ENCODE data around the gene ZNF823. TPM values are rescaled to one million over a fixed set of nuclear protein-coding genes. Genes with fewer than 3 reads are reported as not detected.

The ZNF823 gene
- total and polyA plus RNA-seq, 2 donors (not counting 3 experiments of a cell fraction or from before 2014, with no cell fraction given): 1.4 to 4.4 TPM

- Histone ChIP-seq H3K4me3 (replicated peaks in 1 of 3; ENCODE audit: insufficient read depth in 1 of 3, low read depth in 1 of 3, low read length in 3 of 3) (no peak overlapping the region), H4K20me1 (replicated peaks; ENCODE audit: control insufficient read depth, extremely low read depth, insufficient read depth, low read length) (no peaks in the 10 kb centered on the region), H3K4me2 (ENCODE audit: insufficient read depth, low read length) (no peak overlapping the region), H3K79me2 (ENCODE audit: control insufficient read depth, insufficient read depth, low read length) (no peaks in the 10 kb centered on the region), H3K36me3 (ENCODE audit: control insufficient read depth in 2 of 2, extremely low read depth in 1 of 2, insufficient read depth in 2 of 2, low read length in 2 of 2) (peaks cover 8 to 11% of the 10 kb centered on the region in 2 experiments), H3K9me1 (replicated peaks; ENCODE audit: control insufficient read depth, extremely low read depth, insufficient read depth, low read length) (no peaks in the 10 kb centered on the region), H3K9me3 (replicated peaks; ENCODE audit: control insufficient read depth, insufficient read depth, low read length) (peaks cover 28% of the 10 kb centered on the region), H3K9ac (replicated peaks; ENCODE audit: extremely low read depth, insufficient read depth, low read length) (no peak overlapping the region), H3K4me1 (ENCODE audit: control insufficient read depth, extremely low read depth, insufficient read depth, low read length) (no peaks in the 10 kb centered on the region), H3K27ac (ENCODE audit: insufficient read depth, low read depth, low read length) (no peak overlapping the region), H2AFZ (ENCODE audit: low read depth, low read length) (no peak overlapping the region), H3K27me3 (ENCODE audit: control insufficient read depth in 2 of 2, insufficient read depth in 2 of 2, low read length in 2 of 2) (no peaks in the 10 kb centered on the region)
- no peak for FAIRE-seq
- dilution Hi-C loops (cut with MboI; ENCODE audit: extremely low pct_ligation_motif_present, low sequenced_read_pairs) (no loop called here), intact Hi-C loops (cut with micrococcal nuclease) (no loop called here)
- ChIA-PET POLR2A (no interaction called here), CTCF (no interaction called here)
- TF ChIP-seq FOS (IDR thresholded peaks at IDR 0.05; ENCODE audit: borderline replicate concordance, insufficient read depth, low read length) (no peak), EZH2 (IDR thresholded peaks at IDR 0.05; ENCODE audit: borderline replicate concordance, low read depth, low read length, severe bottlenecking) (no peak), GATA2 (IDR thresholded peaks at IDR 0.05; ENCODE audit: insufficient read depth, insufficient read length, low read depth, low read length) (no peak), MYC (IDR thresholded peaks at IDR 0.05; ENCODE audit: low read depth, low read length) (no peak), JUN (IDR thresholded peaks at IDR 0.05; ENCODE audit: borderline replicate concordance, insufficient read depth, insufficient read length, low read depth) (no peak), CTCF (IDR thresholded peaks at IDR 0.05; ENCODE audit: extremely low read depth in 1 of 2, insufficient read depth in 1 of 2, low read depth in 1 of 2, low read length in 2 of 2) (no peak), POLR2AphosphoS5 (IDR thresholded peaks at IDR 0.05; ENCODE audit: insufficient read depth, low read depth, low read length) (no peak), POLR2A (IDR thresholded peaks at IDR 0.05; ENCODE audit: low read depth, low read length) (no peak), MAX (IDR thresholded peaks at IDR 0.05; ENCODE audit: insufficient read depth, insufficient read length) (no peak)
- no peak for DNase-seq (ENCODE audit: low read depth, low spot score)
- BruUV-seq (replicated peaks): no TSS peak
Observed at GRCh38 chr19:11784356-11784755, 45.6 kb upstream of the ZNF823 start.

All from endothelial cell of umbilical vein (primary cell).